Tibial artery (tissue), 4 donors: Measurements from ENCODE around the gene CST8.

ENCODE experiments used
- DNase-seq, 2 donors: peaks; one replicate each; pipeline ENCODE4 v3.0.0-alpha.2; 2019
- H3K27ac ChIP-seq, 2 donors: fragments of 200-600 bp; sonication (generic) in 1 of 2; 1 replicate in 1 of 2; 2 replicates in 1 of 2; pipeline ENCODE4 v1.5.1; 2018 to 2019; ENCODE audit warnings: mild to moderate bottlenecking in 1 of 2
- H3K27me3 ChIP-seq, 2 donors: fragments of 200-600 bp; sonication (generic) in 1 of 2; one replicate each; pipeline versions ENCODE4 v1.5.1 to v1.6.0; 2016 to 2019
- H3K36me3 ChIP-seq, 3 donors: fragments of 200-600 bp; sonication (generic) in 2 of 3; one replicate each; pipeline ENCODE4 v1.5.1; 2016 to 2019; ENCODE audit warnings: mild to moderate bottlenecking in 2 of 3
- H3K4me1 ChIP-seq, 4 donors: fragments of 200-600 bp; sonication (generic) in 2 of 4; 1 replicate in 3 of 4; 2 replicates in 1 of 4; pipeline ENCODE4 v1.5.1; 2016 to 2019
- H3K4me3 ChIP-seq, 2 donors: fragments of 200-600 bp; sonication (generic) in 1 of 2; 1 replicate in 1 of 2; 2 replicates in 1 of 2; pipeline ENCODE4 v1.5.1; 2018 to 2019; ENCODE audit warnings: mild to moderate bottlenecking in 2 of 2
- H3K9me3 ChIP-seq, 3 donors: fragments of 200-600 bp; sonication (generic) in 1 of 3; one replicate each; pipeline ENCODE4 v1.5.1; 2016 to 2019
- intact Hi-C: fragments of 100-400 bp; cut with DNase I; formaldehyde crosslinking; loops from one replicate; pipeline ENCODE4 v1.15.0; 2023; ENCODE audit warnings: low total_unique reads
- TF ChIP-seq, protein P1 (sequence below), 2 experiments: fragments of 200-600 bp in 1 of 2; fragments of 450-650 bp in 1 of 2; IDR thresholded peaks; one replicate each; pipeline ENCODE4 v1.5.1; 2017 to 2019; ENCODE audit warnings: antibody characterized with exemption in 2 of 2, mild to moderate bottlenecking in 1 of 2, moderate library complexity in 1 of 2

The CST8 gene

DNA sequence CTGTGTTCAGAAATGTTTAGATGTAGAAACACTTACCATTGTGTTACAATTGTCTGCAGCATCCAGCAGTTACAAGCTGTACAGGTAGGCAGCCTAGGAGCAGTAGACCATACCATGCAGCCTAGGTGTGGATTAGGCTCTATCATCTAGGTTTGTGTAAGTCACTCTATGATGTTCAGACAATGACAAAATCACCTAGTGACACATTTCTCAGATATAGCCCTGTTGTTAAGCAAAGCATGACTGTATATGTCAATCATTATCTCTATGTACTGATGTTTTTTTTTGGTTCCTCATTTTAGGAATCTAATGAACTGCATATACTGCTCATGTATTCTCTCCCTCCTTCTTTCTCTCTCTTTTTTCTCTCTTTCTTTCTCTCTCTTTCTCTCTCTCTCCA lies 22.2 kb downstream of the CST8 start:
- Histone ChIP-seq H3K36me3 (no peaks in the 10 kb centered on the region), H3K27ac (no peak overlapping the region), H3K9me3 (no peaks in the 10 kb centered on the region), H3K4me1 (no peaks in the 10 kb centered on the region), H3K27me3 (no peaks in the 10 kb centered on the region), H3K4me3 (no peak overlapping the region)
- intact Hi-C loops, result no loop called here
- no peak for DNase-seq
- TF ChIP-seq, protein P1, sequence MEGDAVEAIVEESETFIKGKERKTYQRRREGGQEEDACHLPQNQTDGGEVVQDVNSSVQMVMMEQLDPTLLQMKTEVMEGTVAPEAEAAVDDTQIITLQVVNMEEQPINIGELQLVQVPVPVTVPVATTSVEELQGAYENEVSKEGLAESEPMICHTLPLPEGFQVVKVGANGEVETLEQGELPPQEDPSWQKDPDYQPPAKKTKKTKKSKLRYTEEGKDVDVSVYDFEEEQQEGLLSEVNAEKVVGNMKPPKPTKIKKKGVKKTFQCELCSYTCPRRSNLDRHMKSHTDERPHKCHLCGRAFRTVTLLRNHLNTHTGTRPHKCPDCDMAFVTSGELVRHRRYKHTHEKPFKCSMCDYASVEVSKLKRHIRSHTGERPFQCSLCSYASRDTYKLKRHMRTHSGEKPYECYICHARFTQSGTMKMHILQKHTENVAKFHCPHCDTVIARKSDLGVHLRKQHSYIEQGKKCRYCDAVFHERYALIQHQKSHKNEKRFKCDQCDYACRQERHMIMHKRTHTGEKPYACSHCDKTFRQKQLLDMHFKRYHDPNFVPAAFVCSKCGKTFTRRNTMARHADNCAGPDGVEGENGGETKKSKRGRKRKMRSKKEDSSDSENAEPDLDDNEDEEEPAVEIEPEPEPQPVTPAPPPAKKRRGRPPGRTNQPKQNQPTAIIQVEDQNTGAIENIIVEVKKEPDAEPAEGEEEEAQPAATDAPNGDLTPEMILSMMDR (IDR thresholded peaks at IDR 0.05), result no peak

DNA sequence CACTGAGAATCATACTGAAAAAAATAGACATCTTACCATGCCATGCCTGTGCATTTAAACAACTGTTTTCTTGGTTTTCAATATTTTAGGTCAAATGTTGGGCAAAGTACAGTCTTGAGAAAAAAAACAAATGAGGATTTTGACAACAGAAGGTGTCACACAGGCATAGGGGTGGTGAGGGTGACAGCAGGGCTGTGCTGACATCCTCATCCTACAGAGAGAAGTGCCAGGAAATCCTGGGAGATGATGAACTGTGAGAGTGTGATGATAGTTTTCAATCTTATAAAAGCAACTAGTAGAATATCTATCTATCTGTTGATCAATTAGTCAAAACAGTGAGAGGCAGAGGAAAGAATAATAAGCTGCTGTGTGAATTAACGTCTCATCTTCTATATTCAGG lies 23.9 kb downstream of the CST8 start:
- Histone ChIP-seq H3K27ac (no peak overlapping the region), H3K4me3 (no peak overlapping the region), H3K9me3 (no peaks in the 10 kb centered on the region), H3K36me3 (no peaks in the 10 kb centered on the region), H3K27me3 (no peaks in the 10 kb centered on the region), H3K4me1 (no peaks in the 10 kb centered on the region)
- intact Hi-C loops, result no loop called here
- no peak for DNase-seq
- TF ChIP-seq, protein P1 (IDR thresholded peaks at IDR 0.05), result no peak

DNA sequence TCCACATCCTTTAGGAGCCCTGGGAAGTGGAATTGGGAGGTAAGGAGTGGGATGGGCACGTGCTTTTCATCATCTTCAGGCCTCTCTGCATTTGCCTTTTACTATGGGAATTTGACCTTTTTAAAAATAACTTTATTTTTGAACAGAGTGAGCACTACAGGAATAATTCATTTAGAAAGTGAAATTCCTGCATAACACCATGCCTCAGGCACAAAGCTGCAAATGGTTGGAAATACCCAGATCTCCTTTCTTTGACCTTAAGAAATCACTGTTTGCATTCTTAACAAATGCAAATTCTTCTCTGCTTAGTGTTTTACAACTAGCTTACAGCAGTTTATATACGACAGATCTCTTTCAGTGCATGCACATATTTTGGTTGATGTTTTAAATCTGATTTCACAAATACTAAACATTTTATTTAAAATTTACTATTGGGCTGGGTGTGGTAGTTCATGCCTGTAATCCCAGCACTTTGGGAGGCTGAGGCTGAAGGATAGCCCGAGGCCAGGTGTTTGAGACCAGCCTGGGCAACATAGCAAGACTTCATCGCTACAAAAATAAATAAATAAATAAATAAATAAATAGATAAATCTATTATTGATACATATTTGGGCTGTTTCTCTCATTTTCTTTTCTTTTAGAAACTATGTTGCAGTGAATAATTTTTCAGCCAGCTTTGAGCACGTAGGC lies 24.5 kb downstream of the CST8 start:
- TF ChIP-seq, protein P1 (IDR thresholded peaks at IDR 0.05), result no peak
- Histone ChIP-seq H3K4me1 (no peaks in the 10 kb centered on the region), H3K4me3 (no peak overlapping the region), H3K9me3 (no peaks in the 10 kb centered on the region), H3K27me3 (no peaks in the 10 kb centered on the region), H3K27ac (no peak overlapping the region), H3K36me3 (no peaks in the 10 kb centered on the region)
- intact Hi-C loops, result no loop called here
- no peak for DNase-seq

DNA sequence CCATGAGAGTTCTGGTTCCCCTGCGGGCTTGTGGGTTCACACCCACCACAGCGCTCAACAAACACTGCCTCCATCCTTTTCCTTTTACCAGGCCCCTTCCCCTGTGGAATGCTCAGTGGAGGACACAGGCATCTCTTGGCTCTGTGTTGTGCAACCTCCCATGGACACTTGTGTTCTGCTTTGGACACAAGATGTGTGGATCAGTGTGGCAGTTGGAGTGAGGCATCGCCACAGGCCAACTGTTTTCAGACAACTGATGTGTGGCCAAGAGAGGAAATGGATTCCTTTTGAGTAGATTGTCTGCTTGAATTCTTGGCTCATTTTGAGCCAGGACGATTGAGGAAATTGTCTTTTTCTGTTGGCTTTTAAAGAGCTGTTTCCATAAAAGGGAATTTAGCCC lies 26.8 kb downstream of the CST8 start:
- H3K27ac ChIP-seq, result no peak overlapping the region
- TF ChIP-seq, protein P1 (IDR thresholded peaks at IDR 0.05), result no peak
- no peaks in the 10 kb centered on the region for H3K27me3 ChIP-seq
- H3K4me1 ChIP-seq, result no peaks in the 10 kb centered on the region
- intact Hi-C loops, result no loop called here
- no peak overlapping the region for H3K4me3 ChIP-seq
- no peaks in the 10 kb centered on the region for H3K36me3 ChIP-seq
- DNase-seq, result no peak
- H3K9me3 ChIP-seq, result no peaks in the 10 kb centered on the region

DNA sequence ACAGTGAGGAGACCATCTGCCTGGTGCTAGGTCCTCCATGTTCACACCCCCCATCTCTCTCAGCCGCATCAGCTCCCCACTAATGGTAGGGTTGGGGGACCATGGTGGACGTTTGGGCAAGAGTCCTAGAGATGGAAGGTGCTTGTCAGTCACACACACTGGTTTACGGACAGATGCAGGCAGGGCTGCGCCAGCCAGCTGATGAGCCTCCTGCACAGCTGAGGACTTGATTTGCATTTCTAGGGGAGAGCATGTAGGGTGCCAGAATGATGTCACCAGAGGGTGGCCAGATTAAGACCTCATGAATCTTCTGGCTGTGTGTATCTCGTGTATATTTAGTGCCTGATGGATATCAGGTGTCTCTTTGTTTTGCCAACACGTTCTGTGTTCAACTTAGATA lies 28.6 kb downstream of the CST8 start:
- H3K4me3 ChIP-seq, result no peak overlapping the region
- no peak overlapping the region for H3K27ac ChIP-seq
- no peaks in the 10 kb centered on the region for H3K27me3 ChIP-seq
- H3K9me3 ChIP-seq, result no peaks in the 10 kb centered on the region
- TF ChIP-seq, protein P1 (IDR thresholded peaks at IDR 0.05), result no peak
- DNase-seq, result no peak
- H3K36me3 ChIP-seq, result no peaks in the 10 kb centered on the region
- intact Hi-C loops, result no loop called here
- H3K4me1 ChIP-seq, result no peaks in the 10 kb centered on the region

DNA sequence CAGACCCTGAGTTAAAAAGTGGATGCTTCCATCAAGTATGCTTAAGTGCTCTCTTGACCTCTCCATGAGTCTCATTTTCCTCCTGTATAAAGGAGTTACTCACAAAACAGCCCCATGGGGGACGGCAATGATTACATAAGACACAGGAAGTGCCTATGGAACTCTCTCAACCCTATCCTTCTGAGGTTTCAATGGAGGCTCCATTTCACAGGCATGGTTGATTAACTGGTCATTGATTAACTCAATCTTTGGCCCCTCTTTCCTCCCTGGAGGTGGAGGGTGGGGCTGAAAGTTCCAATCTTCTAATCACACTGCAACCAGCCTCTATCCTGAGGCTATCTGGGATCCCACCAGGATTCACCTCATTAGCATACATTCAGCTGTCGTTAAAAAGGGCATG lies 29.3 kb downstream of the CST8 start:
- Histone ChIP-seq H3K4me1 (no peaks in the 10 kb centered on the region), H3K36me3 (no peaks in the 10 kb centered on the region), H3K4me3 (no peak overlapping the region), H3K27ac (no peak overlapping the region), H3K27me3 (no peaks in the 10 kb centered on the region), H3K9me3 (no peaks in the 10 kb centered on the region)
- no peak for DNase-seq
- intact Hi-C loops, result no loop called here
- TF ChIP-seq, protein P1 (IDR thresholded peaks at IDR 0.05), result no peak
